Epithelial cell of esophagus (primary cell): ENCODE data around the gene HAND2.

Source experiments
- DNase-seq: peaks from one replicate; pipeline ENCODE4 v3.0.0; 2010; ENCODE audit warnings: low read depth
- H3K4me3 ChIP-seq: 2 replicates; pipeline ENCODE4 v1.5.1; 2011; ENCODE audit warnings: mild to moderate bottlenecking, low read length, control low read depth
- CTCF ChIP-seq: IDR thresholded peaks from 2 replicates; pipeline ENCODE4 v1.5.1; 2011; ENCODE audit warnings: low read depth, mild to moderate bottlenecking, low read length, control low read depth, inconsistent platforms; ENCODE audit not compliant: insufficient read depth; ENCODE audit errors: missing control alignments

The HAND2 gene

DNA sequence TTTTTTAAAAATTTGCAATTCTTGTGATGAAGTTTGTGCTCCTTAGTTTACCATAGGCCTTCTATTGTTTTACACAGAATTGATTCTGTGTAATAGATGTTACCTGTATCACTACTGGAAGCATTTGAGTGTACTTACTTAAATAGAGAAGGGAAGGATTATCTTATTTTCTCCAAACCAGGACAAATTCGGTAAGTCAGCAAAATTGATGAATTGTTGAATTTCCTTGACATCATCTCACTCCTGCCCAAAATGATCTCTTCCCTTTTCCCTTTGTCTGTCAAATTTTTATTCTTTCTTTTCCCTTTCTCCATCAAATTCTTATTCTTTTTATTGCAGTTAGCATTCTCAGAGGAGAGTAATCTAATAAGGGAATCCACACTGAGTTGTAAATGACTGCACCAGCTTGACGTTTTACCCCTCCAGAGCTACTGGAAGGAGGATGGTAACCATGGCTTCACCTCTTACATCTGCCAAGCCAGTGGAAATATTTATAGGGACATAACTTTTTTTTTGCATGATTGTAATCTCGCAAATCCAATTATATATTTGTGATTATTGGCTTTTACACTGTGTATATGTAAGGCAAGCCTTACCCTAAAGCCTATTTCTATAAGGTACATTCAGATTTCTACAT, 42.6 kb upstream of the HAND2 start:
- H3K4me3 ChIP-seq = no peak overlapping the region
- TF ChIP-seq CTCF = no peak
- DNase-seq = no peak

GRCh38 chr4:173571620-173572019, 41.6 kb upstream of the HAND2 start:
- TF ChIP-seq CTCF = no peak
- DNase-seq = no peak
- no peak overlapping the region for H3K4me3 ChIP-seq

DNA sequence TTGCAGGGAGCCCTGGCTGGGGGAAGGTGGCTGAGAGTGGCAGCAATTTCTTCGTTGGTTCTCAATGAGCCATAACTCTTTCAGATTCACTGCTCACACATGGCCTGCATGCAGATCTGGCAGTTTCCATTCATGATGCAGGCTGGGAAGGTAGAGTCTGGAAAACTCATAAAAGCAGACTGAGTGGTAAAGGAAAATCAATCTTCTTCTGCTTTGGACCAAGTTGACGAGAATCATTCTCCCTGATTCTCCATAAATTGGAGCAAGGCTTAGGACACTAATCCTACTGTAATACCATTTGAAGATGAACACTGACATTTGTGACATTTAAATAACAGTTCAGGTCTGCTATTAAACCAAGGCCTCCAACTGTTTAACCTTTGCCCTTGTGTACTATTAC, 35.3 kb upstream of the HAND2 start:
- no peak for DNase-seq
- H3K4me3 ChIP-seq = no peak overlapping the region
- no peak for TF ChIP-seq CTCF

GRCh38 chr4:173564461-173564860, 34.4 kb upstream of the HAND2 start:
- H3K4me3 ChIP-seq = no peak overlapping the region
- no peak for DNase-seq
- TF ChIP-seq CTCF = no peak

- TF ChIP-seq CTCF = no peak
- H3K4me3 ChIP-seq = no peak overlapping the region
- no peak for DNase-seq
These were observed 30.9 kb upstream of the HAND2 start for GRCh38 chr4:173560896-173561295.

DNA sequence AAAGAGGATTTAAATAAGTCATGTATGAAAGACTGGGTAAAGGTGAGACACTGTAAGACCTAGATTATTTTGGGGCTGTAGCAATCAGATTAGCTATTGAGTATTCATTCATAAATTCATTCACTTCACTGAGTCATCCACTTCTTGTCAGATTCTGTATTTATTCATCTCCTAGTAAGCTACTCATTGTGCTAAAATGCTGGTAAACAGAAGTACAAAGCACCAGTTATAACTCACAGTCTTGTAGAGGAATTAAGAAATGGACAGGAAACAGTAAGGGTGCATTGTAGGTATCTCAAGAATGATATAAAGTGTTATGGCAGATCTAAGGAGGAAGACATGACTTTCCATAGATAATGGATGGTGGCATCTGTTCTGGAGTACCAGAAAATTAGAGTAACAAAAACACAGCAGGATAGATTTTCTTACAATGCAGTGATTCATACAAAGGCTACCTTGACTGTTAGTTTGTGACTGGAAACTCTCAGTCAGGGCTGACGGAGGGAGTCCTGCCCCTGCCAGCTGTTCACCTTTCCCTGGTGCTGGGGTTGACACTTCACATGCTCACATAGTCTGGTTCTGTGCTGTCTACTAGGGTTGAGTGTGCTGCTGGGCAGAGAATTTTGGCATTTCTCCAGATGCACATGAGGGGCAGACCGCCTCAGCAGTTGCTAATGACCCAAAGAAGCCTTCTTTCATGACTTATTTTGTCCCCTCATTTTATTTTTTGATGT, 26.5 kb upstream of the HAND2 start:
- no peak overlapping the region for H3K4me3 ChIP-seq
- TF ChIP-seq CTCF = no peak

DNA sequence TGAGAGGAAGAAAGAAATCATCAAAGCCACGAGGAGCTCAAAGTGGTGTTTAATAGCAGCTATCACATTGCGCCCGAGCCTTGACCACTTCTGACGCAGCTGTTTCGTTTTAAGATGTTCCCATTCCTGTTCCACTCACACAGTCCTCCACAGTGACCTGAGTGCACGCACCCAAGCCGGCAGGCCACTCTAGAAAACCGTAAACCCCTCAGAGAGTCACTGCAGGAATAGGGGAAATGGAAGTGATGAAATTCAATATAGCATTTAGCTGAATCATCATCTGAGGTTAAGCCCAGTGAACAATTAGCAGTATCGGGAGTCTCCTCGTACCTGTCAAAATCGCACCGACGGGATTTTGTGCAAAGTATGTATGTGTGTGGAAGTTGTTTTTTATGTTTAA, 17.9 kb upstream of the HAND2 start:
- H3K4me3 ChIP-seq = no peak overlapping the region
- no peak for DNase-seq
- no peak for TF ChIP-seq CTCF

More for the DNA sequence above, 26.5 kb upstream of the HAND2 start:
- no peak for DNase-seq
